HG03565 (cell line): ENCODE results near the gene EFCAB6.

Experiments
- ATAC-seq: cut with Tn5 transposase; IDR thresholded peaks from one replicate; pipeline ENCODE4 v1.9.1; 2021; ENCODE audit warnings: mild to moderate bottlenecking, moderate library complexity; ENCODE audit not compliant: unreplicated experiment

The EFCAB6 gene

DNA sequence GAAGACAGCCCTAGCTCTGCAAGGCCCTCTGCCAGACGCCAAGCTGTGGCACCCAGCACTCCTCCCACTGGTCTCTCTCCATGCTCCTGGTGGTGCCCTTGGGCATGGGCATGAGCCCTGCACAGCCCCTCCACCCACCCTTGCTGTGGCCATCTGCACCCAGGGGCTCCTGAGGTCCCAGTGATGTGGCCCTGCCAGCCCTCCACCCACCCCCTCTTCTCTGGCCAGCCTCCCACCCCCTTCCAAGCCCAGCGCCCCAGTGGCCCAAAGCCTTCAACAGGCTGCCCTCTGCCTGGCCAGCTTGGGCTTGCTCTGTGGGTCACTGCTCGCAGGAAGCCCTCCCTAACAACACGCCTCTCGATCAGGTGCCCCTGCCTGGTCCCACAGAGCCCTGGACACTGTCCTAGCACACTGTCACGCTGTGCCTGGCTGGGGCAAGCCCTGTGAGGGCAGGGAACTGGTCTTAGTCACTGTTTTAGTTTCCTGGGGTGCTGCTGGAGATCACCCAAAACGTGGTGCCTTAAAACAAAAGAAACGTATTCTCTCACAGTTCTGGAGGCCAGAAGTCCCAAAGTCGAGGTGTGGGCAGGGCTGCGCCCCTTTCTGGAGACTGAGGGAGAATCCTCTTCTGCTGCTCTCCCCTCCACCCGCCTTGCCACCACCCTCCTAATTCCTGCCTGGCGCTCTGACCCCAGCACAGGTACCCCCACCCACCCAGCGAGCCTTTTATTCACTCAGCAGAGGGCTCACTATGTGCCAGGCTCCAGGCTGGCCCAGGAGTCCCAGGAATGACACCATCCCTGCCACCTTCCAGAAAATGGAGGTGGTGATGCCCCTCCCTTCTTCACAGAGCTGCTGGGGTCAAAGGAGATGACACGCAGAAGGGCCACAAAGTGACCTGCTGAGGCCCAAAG, 35.5 kb upstream of the EFCAB6 start:
- no peak for ATAC-seq

DNA sequence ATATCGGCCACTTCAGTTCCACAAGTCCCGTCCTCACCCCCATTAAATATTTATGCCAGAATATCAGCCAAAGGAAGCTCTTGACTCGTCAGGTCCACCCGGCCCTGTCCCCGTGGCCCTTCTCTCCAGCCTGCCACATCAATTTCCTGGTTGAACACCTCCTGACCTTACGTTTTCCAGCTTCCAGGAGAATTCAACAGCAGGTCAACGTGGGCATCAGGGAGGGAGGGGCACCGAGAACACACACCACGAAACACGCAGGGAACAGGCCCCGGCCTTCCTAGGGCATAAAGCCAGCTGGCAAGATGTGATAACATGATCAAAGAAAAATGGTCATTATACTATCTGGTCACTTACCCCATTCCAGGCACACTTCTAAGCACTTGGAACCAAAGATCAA, 34.9 kb upstream of the EFCAB6 start:
- ATAC-seq, result no peak

- no peak for ATAC-seq
These were observed 33.9 kb upstream of the EFCAB6 start for GRCh38 chr22:43845981-43846380.

- ATAC-seq, result no peak
These were observed 32.7 kb upstream of the EFCAB6 start for GRCh38 chr22:43844560-43845545.

DNA sequence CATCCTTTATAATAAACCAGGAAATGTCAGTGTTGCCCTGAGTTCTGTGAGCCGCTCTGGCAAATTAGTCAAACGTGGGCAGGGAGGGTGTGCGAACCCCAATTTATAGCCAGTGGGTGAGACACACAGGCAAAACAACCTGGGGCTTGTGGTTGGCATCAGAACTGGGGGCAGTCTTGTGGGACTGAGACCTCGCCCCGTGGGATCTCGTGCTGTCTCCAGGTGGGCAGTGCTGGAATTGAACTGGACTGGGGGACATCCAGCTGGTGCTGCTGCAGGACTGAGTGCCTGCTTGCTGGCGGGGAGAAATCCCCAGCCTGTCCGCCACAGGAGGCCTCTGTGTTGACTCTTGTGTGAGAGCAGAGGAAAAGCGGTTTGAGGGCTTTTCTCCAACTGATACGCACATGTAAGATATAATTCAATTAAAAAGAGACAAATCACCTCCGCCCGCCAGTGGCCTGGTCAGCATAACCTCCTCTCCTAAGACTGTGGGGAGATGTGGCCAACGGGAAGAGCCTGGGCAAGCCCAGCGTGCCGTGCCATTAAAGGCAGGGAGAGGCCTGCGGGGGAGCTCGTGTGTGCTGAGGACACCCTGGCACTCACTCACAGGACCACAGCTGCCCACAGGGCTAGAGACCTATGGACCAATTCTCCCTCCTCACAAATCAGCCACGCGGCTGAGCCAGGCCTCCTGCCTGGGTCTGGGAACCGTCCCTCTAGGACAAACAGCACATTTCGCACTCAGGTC, 31.9 kb upstream of the EFCAB6 start:
- no peak for ATAC-seq

- ATAC-seq, result no peak
These were observed 29.6 kb upstream of the EFCAB6 start for GRCh38 chr22:43841742-43842141.

DNA sequence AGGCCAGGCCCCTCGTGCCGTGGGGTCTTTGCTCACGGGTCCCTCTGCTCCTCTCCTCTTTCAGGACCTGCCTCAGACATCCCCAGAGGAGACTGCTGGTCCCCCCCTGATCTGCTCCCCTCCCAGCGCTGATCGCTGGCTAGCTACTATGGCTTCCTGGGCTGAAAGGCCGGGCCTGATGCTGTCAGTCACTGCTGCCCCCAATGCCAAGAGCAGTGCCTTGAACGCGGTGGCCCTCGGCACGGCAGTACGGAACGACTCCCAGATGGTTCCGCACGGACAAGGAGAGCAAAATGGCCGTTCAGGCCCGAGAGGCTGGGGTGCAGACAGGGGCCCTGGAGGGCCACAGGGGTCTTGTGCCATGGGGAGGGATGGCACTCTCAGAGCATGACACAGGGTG, 28.7 kb upstream of the EFCAB6 start:
- no peak for ATAC-seq

- no peak for ATAC-seq
These were observed 28.3 kb upstream of the EFCAB6 start for GRCh38 chr22:43840431-43840830.

DNA sequence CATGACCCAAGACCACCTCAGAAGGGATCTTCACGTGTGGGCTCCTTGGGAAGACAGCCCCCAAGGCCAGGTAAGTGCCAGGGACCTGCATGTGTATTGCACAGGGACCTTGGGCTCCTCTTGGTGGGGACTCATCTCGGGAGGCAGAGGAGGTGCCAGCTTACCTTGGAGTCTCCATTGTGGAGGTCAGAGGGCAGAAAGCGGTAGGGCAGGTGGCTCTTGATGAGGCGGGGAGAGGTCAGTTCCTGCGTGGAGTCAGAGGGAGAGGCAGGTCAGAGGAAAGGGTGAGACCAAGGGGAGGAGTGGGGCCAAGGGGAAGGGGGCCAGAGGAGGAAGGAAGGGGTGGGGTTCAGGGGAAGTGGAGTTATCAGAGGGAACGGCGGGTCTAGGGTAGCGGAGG, 27.7 kb upstream of the EFCAB6 start:
- no peak for ATAC-seq

GRCh38 chr22:43838571-43839307, 26.6 kb upstream of the EFCAB6 start:
- no peak for ATAC-seq

- no peak for ATAC-seq
These were observed 26.1 kb upstream of the EFCAB6 start for GRCh38 chr22:43838161-43838560.

DNA sequence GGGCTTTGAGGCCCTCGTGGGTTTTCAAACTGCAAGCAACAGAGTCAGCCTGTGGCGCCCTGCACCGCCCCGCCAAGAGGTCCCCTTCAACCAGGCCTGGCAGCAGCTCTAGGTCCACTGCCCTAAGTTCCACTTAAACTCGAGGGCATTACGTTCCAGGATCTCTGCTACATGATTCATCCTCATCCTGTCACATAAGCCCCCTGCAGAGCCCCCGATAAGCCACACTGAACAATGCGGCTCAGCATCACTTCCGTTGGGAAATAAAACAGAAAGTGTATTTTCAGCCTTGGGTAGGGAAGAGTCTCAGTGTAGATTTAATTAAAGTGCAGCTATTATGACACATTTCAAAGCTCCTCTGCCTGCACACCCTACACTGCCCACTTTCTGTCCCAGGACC, 25.6 kb upstream of the EFCAB6 start:
- no peak for ATAC-seq

- no peak for ATAC-seq
These were observed 23.6 kb upstream of the EFCAB6 start for GRCh38 chr22:43835736-43836135.

DNA sequence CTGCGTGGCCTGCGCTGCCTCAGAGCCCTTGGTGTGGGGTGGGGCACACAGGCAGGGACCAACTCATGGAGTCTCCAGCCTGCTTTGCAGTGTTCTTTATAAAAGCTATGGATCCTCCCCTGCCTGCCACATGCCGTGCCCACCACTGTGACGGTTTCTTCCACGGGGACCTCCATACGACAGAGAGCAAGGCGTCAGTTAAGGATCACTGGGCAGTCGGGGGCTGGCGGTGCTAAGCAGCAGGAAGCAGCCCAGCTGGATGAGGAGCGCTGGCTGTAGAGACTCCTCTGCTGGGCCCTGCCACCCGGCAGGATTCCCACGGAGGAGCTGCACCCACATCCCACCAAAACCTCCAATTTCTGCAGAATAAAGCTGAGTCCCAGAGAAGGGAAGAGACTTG, 23.1 kb upstream of the EFCAB6 start:
- ATAC-seq, result no peak

- ATAC-seq, result no peak
These were observed 21.5 kb upstream of the EFCAB6 start for GRCh38 chr22:43833286-43834240.

- no peak for ATAC-seq
These were observed 20.5 kb upstream of the EFCAB6 start for GRCh38 chr22:43832393-43833265.

GRCh38 chr22:43831561-43832392, 19.7 kb upstream of the EFCAB6 start:
- no peak for ATAC-seq
